RPMI8226 (cell line): ENCODE data around the gene CACNA2D1.

Experiments
- DNase-seq: peaks from one replicate; pipeline ENCODE4 v3.0.0-alpha.2; 2015

Gene CACNA2D1

DNA sequence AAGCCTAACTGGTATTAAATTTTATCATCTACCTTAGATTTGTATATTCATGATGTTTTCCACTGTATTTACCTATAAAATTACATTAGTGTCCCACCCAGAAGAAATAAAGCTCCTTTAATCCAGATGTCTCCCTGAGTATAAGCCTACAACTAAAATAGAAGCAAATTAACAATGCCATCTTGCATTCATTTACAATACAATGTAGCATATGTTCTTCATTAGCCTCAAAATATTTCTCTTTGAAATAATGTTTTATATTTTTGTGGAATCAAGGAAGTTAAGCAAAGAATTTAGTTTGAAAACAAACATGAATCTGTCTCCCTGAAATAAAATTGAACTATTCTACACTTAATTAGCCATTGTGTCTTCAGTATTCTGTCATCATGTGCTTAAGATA is 112.3 kb downstream of the CACNA2D1 start:
- no peak for DNase-seq

DNA sequence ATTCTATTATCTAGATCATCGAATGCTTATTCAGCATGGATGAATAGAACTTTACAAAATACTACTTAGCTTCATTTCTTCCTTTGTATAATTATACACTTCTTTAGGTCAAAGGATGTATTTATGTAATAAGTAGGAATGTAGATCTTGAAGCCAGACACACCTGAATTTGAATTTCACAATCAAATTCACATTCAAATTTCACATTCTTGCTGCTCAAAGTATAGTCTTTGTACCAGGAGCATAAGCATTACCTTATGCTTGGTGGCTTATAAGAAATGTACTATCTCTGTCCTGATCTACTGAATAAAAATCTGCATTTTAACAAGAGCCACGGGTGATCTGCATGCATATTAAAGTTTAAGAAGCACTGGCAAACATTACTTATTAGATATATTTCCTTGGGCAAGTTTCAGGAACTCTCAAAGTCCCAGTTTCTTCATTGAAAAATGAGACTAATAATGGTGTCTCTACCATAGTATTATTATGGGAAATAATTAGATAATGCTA is 112.8 kb downstream of the CACNA2D1 start:
- DNase-seq: no peak

DNA sequence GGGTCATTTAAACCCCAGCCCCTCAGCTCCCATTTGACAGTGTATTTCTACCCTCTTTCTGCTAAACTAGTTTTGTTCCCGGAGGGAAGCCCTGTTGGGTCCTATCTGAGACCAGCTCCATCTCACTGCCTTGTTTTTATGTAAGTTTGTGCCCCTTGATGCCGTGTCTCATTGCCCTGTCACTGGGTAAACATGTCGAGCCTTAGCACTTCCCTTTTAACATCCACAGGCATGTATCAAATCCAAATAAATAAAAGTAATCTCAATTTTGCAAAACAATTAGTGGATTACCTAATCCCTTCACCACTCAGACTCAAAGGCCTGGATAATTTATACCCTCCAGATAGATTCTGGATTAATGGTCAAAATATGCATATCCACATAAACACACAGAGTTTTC is 115.7 kb downstream of the CACNA2D1 start:
- DNase-seq: no peak

DNA sequence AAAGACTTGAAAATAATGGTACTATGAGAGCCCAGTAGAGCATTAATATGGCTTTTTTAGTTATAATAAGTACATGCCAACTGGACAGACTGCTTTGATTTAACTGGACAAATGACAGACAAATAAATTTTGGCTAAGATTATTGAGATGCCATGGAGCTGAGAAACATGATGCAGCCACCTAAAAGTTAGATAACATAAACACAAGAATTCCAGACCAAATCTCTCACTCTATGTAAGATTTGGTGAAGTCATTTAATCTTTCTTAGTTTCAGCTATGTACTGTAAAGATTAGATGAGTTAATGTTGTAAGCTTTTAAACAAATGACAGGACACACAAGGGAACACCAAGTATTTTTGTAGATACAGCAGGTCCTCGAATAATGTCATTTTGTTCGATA is 118.2 kb downstream of the CACNA2D1 start:
- no peak for DNase-seq

DNA sequence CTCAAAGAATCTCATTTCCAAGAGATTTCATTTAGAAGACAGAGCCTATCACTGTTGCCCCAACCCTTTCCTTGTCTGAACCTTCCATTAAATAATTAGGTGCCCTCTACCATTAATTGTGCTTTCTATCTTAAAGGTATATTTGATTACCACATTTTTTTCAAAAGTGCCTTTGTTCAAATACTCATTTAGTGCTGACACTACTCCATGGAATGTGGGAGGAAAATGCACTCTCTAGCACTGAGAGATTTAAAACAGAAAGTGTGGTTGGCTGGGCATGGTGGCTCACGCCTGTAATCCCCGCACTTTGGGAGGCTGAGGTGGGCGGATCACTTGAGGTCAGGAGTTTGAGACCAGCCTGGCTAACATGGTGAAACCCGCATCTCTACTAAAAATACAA is 119.8 kb downstream of the CACNA2D1 start:
- no peak for DNase-seq

DNA sequence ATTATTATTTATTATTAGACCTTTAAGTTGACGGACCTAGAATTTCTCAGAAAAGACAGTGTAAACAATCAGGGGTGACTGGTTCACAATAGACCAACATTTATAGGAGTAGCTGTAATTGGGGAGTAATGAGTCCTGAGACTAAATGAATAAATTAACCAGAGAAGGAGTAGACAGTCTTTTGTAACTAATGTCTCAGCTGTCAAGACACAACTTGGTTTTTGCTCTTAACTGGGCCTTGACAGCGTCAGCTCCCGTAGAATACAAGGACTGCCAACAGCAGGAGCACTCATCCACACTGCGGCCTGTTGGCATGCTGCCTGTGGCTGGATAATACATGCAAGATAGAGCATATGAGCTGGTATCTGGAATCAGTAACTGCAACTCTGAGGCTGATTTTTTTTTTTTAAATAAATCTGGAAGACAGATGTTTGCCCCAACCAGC is 123.9 kb downstream of the CACNA2D1 start:
- no peak for DNase-seq

DNA sequence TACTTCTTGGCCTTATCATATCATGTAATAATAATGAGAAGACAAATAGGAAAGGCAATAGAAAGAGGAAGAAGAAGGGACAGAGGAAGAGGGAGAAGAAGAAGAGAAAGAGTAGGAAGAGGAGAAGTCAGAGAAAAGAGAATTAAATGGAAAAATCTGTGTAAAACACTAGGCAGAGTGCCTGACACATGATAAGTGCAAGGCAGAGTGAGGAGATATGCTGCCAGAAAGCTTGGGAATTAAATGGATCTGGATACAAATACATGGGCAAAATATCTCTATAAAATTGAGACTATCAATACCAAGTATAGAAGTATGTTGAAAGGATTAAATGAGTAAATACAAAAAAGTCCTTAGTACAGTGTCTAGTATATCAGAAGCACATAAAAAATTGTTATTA is 124.8 kb downstream of the CACNA2D1 start:
- no peak for DNase-seq

DNA sequence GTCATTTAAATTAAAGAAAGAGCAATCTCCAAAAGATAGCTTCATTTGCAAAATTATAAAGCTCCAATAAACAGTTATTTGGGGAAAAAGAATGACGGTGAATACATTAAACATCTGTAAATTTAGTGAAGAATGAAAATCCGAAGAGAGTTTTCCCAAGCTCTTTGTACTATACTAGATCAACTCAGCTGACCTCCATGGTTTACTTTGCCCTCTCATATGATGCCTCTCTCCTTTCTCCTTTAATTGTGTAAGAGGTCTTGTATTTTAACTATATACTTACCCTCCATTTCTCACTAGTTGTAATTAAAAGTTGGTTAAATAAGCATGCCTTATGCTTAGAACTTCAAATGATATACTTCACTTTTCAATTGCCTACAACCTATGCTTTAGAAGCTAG is 125.8 kb downstream of the CACNA2D1 start:
- DNase-seq: no peak

DNA sequence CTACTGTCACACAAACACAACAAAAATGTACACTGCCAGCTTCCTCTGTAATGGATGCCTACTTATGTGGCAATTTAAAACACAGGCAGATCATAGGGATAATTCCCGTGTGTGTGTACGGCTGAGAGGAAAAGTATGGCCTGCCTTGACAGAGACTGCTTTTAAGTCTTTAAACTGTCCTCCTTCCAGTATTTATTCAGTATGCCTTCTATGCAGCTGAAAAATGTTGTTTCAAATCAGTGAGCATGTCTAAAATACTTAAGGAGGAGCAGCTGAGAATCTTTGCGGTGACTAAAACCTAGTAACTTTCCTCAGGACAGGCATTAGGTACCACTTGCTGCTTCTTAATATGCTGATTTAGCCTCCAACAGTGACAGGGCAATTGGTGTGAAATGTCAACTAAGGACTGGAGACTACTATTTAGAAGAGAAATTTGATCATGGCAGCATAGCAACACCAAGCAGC is 126.3 kb downstream of the CACNA2D1 start:
- no peak for DNase-seq

DNA sequence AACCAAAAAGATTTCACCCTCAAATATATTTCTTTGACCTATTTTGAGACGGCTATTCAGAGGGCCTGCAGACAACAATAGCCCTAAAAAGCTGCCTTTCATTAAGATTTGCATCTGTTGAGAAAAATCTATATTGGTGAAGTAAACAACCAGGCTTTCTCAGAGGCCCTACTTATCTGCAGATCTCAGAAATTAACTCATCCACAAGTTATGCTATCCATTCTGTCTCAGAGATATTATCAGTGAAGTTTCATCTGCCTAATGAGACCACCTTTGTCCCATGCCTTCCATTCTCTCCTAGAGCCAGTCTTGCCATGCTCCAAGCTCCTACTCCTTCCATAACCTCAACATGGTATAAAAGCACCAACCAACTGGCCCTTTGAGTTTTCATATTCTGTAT is 130.3 kb downstream of the CACNA2D1 start:
- DNase-seq: no peak

DNA sequence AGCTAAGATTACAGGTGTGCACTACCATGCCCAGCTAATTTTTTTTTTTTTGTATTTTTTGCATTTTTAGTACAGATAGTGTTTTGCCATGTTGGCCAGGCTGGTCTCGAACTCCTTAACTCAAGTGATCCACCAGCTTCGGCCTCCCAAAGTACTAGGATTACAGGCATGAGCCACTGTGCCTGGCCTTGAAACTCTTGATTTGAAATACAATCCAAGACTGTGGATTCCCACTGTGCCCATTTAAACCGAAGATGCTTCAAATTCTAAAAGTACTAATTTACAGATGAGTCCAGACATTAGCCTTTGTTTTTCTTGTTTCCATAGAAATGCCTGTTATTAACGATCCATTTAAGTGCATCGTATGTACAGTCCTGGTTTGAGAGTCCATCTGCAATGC is 130.9 kb downstream of the CACNA2D1 start:
- DNase-seq: no peak

DNA sequence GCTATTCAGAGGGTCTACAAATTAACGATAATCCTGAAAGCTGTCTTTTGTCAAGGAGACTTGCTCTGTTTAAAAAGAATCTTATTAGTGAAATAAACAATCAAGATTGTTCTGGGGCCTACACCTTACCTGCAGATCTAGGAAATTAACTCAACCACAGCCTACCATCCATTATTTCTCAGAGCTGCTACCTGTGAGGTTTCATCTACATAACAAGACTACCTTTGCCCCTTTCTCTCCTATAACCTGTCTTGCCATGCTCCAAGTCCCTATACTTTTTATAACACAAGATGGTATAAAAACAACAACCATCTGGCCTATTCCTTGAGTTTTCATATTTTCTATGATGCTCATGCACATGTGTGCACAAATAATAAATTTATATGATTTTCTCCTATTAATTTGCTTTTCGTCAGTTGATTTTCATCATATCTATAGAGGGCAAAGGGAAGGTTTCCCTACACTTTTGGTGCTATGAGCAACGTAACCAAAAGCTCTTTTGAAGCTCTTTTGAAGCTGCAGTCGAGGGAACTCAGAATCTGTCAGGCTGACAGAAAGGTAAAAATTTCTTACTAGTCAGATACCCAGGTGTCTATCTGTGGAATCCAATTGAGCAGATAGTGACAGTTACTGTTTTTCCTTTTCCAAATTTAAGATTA is 138.1 kb downstream of the CACNA2D1 start:
- no peak for DNase-seq

DNA sequence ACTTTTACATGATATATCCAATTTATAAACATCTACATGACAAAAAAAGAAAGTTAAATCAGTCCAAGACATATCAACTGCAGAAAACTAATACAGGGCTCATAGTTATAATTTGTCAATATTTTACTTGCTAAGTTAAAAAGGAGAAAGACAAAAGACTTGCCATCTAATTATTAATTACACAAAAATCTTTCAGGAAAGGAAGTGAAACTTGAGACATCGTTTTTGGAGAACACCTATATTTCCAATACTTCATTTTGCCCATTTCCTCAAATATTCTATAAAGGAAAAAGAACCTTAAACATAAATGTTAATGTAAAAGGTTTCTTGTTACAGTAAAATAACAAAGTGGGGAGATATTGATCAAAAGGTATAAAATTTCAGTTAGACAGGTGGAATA is 148.7 kb downstream of the CACNA2D1 start:
- DNase-seq: no peak

DNA sequence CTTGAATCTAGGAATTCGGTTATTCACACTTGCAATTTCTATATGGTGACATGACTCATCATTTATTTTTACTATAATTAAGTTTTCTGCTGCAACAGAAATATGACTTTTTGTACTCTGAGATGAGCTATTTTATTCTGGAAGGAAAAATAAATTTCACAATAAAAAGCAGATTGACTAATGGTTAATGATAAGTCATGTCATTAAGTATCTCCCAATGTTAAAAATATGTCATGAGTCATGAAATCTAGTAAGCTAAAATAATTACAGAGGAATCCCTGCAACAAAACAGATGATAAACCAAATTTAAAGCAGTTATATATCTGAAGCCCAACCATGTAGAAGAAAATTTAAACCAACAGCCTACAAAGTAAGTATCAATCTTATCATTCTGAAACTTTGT is 149.2 kb downstream of the CACNA2D1 start:
- DNase-seq: no peak

DNA sequence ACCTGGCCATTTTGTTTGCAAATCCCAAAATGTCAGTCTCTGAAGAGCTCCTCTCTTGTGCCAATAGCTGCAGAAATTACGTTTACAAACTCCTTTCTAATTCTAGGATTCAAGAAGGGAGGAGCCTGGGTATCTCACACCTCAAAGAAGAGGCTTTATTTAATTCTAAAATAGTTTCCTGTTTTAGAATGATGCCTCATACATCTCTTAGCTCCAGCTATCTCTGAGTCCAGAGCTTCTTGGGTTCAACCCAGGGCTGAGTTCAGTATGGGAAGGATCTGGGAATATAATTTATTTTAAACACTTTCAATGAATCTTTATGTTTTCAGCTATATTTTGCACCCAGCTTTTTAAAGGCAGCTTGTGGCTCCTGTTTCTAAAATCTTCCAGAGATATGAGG is 150.1 kb downstream of the CACNA2D1 start:
- no peak for DNase-seq

DNA sequence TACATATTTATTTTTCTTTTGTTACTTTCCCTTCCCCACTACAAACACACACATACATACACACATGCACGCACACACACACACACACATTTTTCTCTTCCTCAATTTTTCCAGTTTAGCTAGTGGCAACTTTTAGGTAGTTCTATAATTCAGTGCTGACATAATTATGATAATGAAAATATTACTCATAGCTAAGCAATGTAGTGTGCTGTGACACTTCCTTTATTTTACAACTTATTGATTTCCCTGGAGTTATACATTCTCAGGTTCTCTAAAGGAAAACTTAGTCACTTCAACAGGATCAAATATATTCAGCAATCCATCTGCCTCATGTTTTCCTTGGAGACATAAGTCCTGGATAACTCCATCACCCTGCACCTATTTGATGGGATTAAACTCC is 151.6 kb downstream of the CACNA2D1 start:
- no peak for DNase-seq

DNA sequence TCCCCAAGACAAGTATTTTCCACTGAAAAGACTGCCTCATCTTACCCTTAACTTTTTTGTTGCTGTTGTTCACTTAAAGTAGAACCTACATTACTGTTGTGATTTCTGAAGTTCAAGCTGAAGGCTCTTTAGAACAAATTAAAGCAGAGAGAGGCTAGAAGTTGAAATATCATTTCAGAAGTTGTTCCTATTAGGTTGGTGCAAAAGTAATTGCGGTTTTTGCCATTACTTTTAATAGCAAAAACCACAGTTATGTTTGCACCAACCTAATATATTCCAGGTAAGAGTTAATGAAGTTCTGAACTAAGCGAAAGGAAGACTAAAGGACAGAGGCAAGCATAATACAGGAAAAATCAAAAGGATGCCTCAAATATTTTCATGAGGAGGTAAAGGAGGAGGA is 153.7 kb downstream of the CACNA2D1 start:
- DNase-seq: no peak

DNA sequence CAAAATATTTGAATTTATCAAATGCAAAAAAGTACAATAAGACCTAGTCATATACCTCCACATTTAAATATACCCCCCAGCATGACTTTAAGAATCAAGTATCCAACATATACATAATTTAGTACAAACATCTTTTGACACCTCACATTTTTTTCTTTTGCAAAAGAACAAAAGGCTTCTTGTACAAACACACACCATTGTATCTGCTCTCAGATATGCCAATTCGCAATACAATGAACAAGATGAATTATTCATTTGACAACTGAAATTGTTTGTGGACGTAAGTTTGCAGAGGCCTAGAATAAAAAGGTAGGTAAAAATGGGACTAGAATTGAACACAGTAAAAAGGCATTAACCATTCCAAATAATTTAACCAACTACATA is 154.4 kb downstream of the CACNA2D1 start:
- no peak for DNase-seq

DNA sequence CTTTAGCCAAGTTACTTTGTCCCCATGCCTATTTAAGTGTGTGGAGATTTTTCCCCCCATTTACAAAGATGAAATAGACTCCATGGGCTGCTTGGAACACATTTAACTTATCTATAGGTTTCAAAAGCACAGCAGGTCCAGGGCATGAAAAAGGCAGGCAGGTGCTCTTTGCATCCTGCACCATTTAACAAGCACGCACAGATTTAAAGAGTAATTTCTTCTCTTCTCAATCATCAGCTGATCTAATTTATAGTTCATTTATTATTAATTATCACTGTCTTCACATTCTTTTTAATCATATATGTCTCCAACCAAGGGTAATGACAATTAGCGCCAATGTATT is 156.8 kb downstream of the CACNA2D1 start:
- no peak for DNase-seq

DNA sequence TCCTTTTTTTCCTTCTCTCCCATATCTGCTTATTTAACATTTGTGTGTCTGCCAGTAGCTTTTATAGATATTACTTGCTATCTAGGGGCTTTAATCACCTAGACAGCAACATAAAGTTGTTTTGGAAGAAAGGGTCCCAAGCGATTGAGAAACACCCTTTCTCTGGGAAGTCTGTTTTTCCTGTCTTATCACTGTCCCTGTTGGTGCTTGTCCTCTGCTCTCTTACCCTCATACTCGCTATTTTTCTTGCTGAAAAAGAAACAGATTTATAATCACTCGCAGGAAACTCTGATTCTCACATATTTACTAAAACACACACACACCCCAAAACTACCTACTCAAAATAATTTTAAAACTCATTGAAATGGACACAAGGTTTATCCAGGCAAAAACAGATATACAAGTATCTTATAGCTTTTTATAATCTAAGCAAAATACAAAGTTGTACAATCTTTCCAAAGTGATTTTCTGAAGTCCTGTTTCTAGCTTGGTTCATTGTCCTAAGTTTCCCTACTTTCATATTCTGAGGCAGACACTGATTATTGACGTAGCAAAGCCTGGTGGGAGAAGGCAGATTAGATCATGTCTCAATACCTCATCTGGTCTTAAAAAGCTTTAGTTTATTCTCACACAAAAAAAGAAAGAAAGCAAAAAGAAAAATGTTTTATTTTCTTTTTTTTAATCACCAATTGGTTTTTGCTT is 157.3 kb downstream of the CACNA2D1 start:
- no peak for DNase-seq

DNA sequence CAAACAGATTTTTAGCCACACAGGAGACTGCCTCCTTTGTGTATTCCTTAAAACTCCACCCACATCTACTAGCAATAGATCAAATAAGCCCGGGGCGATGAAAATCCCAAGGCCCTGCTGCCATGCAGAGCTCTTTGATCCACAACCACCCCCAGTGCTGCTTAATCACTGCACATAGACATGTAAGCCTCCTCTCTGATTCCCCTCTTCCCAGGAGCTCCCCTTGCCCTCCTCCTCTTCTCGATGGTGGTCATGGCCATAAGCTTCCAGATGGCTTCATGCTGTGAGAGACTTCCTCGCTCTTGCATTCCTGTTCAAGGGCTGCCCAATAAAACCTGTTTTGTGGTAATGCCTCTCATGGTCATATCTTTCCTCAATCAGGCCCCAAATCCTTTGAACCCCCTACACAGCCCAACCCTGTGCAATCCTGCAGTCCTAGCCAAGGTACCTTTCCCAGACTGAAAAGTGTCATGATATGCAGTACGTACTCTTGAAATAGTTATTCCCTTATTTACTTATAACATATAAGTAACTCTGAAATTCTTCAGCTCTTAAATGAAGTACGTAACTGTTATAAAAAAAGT is 158.5 kb downstream of the CACNA2D1 start:
- no peak for DNase-seq

DNA sequence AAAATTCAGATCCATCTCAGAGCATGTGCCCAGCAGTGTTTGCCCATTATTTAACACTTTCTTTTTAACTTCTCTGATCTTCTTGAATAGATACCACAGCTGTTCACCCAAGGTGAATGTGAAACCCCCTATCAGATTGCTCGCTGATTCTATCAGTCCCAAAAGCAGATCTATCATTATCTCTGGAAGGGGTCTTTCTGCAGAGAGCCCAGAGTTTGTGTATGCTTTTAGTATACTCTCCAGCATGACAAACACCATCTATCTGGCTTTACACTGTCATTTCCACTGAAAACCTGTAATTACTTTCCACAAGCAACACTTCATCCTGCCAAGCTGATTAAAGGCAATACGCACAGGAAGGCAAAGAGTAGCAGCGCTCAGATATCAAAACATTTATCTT is 168.2 kb downstream of the CACNA2D1 start:
- no peak for DNase-seq

DNA sequence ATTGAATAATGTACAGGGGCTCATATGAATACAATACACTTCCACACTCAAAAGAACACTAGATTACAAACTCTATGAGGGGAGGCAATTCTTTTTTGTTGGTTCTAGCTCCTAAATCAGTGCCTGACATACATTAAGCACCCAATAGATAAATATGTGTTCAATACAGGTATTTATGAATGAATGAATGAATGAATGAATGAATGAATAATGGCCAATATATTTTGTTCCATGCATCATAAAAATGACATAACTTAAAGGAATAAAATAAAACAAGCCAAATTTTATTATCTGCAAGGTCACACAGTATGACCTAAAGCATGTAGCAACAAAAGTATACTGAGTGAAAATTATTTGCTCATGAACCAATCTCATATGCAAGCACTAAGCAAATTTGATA is 168.9 kb downstream of the CACNA2D1 start:
- DNase-seq: no peak

DNA sequence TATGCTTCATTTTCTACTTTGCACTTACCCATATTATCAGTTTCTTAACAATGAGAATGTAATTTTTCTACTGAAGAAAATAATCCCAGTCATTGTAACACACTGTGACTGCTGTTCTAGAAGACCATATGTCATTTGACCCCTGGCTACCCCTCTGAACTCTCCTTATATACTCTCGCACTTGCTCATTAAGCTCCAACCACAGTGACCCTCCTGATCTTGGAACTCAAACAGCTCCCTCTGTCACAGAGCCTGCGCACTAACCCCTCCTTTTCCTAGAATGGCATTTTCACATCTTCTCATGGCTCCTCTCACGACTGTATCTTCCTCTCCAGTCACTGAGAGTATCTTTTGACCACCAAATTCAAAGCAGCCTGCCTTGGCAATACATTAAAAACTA is 169.7 kb downstream of the CACNA2D1 start:
- no peak for DNase-seq
